SU-DHL-6 (cell line): ENCODE data around the gene LAMB4.

Experiments
- EZH2phosphoT487 ChIP-seq: fragments of 200-600 bp; sonication (generic), shearing (Covaris generic); conservative IDR thresholded peaks from 2 replicates; pipeline ENCODE4 v1.6.1; 2018; ENCODE audit warnings: mild to moderate bottlenecking, antibody characterized with exemption, low read length, moderate library complexity, mixed read lengths
- TF ChIP-seq, protein P1 (sequence below): fragments of 200-600 bp; sonication (generic); IDR thresholded peaks from one replicate; pipeline ENCODE4 v1.5.1; 2017; ENCODE audit warnings: antibody characterized with exemption, mild to moderate bottlenecking, low read length, moderate library complexity; ENCODE audit not compliant: insufficient read depth, poor library complexity, severe bottlenecking

- TF ChIP-seq, protein P1, sequence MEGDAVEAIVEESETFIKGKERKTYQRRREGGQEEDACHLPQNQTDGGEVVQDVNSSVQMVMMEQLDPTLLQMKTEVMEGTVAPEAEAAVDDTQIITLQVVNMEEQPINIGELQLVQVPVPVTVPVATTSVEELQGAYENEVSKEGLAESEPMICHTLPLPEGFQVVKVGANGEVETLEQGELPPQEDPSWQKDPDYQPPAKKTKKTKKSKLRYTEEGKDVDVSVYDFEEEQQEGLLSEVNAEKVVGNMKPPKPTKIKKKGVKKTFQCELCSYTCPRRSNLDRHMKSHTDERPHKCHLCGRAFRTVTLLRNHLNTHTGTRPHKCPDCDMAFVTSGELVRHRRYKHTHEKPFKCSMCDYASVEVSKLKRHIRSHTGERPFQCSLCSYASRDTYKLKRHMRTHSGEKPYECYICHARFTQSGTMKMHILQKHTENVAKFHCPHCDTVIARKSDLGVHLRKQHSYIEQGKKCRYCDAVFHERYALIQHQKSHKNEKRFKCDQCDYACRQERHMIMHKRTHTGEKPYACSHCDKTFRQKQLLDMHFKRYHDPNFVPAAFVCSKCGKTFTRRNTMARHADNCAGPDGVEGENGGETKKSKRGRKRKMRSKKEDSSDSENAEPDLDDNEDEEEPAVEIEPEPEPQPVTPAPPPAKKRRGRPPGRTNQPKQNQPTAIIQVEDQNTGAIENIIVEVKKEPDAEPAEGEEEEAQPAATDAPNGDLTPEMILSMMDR = no peak
- TF ChIP-seq EZH2phosphoT487 = no peak
These were observed at the start of gene LAMB4 for GRCh38 chr7:108130261-108130660.
